Esophagus muscularis mucosa (tissue), 4 donors: ENCODE measurements around the gene HUWE1.

Experiments used
- EP300 ChIP-seq: sonication (generic); formaldehyde crosslinking; IDR thresholded peaks from one replicate; pipeline ENCODE4 v1.6.1; 2017; ENCODE audit warnings: antibody characterized with exemption
- POLR2AphosphoS5 ChIP-seq, 2 donors: sonication (generic); formaldehyde crosslinking; IDR thresholded peaks; one replicate each; pipeline ENCODE4 v1.6.1; 2017; ENCODE audit warnings: antibody characterized with exemption in 2 of 2
- TF ChIP-seq, protein P1 (sequence below), 3 experiments: fragments of 200-600 bp in 2 of 3; fragments of 450-650 bp in 1 of 3; sonication (generic) in 2 of 3; IDR thresholded peaks; one replicate each; pipeline ENCODE4 v1.5.1; 2017 to 2019; ENCODE audit warnings: antibody characterized with exemption in 3 of 3, mild to moderate bottlenecking in 2 of 3, moderate library complexity in 1 of 3

DNA sequence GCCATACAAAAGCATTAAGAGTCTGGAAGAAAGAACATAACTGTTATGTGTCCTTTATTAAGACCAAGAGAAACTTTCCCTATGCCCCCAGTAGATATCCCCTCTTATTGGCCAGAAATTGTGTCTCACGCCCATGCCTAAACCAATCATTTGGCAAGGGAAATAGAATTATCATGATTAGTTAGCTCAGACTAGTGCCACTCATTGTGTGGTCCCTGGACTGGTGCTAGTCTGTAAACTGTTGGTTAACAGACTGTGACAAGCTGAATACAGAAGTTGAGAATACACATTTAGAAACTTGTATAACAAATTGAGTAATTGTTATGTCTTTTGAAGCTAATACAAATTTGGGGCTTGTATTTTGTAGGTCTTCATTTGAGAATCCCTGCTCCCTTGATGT lies 8.1 kb upstream of the HUWE1 start:
- TF ChIP-seq, protein P1, sequence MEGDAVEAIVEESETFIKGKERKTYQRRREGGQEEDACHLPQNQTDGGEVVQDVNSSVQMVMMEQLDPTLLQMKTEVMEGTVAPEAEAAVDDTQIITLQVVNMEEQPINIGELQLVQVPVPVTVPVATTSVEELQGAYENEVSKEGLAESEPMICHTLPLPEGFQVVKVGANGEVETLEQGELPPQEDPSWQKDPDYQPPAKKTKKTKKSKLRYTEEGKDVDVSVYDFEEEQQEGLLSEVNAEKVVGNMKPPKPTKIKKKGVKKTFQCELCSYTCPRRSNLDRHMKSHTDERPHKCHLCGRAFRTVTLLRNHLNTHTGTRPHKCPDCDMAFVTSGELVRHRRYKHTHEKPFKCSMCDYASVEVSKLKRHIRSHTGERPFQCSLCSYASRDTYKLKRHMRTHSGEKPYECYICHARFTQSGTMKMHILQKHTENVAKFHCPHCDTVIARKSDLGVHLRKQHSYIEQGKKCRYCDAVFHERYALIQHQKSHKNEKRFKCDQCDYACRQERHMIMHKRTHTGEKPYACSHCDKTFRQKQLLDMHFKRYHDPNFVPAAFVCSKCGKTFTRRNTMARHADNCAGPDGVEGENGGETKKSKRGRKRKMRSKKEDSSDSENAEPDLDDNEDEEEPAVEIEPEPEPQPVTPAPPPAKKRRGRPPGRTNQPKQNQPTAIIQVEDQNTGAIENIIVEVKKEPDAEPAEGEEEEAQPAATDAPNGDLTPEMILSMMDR (IDR thresholded peaks at IDR 0.05), result no peak
- TF ChIP-seq EP300 (no peak), POLR2AphosphoS5 (IDR thresholded peaks at IDR 0.05) (no peak)
